ENCODE results near the gene AJM1. TPM values are rescaled to one million over a fixed set of nuclear protein-coding genes. Genes with fewer than 3 reads are reported as not detected.
A peak's percentile ranks its signal among the peaks of the same experiment; 100 is the strongest.

The AJM1 gene
- total RNA-seq, 1 experiment from 2014 or later = 3.6 TPM

DNA sequence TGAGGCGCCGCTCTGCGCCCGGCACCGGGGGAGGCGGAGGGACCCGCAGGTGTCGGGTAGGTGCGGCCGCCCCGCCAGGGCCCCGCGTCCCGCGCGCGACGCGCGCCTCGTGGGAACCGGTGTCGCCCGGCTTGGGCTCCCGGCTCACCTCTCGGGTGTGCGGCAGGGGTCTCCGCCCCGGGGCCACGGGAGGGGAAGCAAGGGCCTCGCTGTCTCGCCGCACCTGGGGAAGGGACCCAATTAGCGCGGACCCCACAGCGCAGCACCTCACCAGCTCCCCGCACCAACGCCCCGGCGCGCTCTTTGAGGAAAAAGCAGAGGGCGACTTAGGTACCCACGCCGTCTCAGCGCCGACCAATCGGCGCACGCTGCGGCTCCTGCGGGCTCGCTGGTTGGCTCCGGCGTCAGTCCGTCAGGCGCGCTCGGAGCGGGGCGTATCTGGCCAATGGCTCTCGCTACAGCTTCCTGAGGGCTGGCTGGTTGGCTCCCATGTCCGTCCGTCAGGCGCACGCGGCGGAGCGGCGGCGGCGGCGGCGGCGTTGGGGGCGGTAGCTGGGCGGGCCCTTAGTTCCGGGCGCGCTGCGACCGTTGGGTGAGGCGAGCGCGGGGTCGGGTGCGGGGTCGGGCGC is 43.8 kb downstream of the AJM1 start, which contains the start of gene TRAF2:
Gene TRAF2 (plus strand): TSS at position 567 of the 629 bp plus-strand sequence. CDS start 12,225 bp downstream, outside the sequence.
- H3K27me3 ChIP-seq (replicated peaks; ENCODE audit: control insufficient read depth, insufficient read depth, low read length) = no peaks in the 10 kb centered on the region
- H3K4me1 Mint-ChIP-seq (ENCODE audit: low read depth, unreplicated experiment) = no peaks in the 10 kb centered on the region
- H3K36me3 ChIP-seq (ENCODE audit: control insufficient read depth, insufficient read depth, low read length) = no peaks in the 10 kb centered on the region; the same call in none of the 2 replicates
- POLR2A ChIA-PET = interaction anchor here (0.6 to 1.3 kb wide), 6 partner anchors 39 to 303 kb away, joined by 3 to 6 read pairs (median 4); partner anchors contain the start of genes PAXX and SSNA1
- H3K4me3 Mint-ChIP-seq (ENCODE audit: unreplicated experiment) = peak within 1 kb of the TSS; percentile 94
- intact Hi-C loops (cut with micrococcal nuclease; ENCODE audit: unreplicated experiment) = no loop called here
- H3K9me3 Mint-ChIP-seq (ENCODE audit: unreplicated experiment) = no peaks in the 10 kb centered on the region
- TF ChIP-seq, protein P1, sequence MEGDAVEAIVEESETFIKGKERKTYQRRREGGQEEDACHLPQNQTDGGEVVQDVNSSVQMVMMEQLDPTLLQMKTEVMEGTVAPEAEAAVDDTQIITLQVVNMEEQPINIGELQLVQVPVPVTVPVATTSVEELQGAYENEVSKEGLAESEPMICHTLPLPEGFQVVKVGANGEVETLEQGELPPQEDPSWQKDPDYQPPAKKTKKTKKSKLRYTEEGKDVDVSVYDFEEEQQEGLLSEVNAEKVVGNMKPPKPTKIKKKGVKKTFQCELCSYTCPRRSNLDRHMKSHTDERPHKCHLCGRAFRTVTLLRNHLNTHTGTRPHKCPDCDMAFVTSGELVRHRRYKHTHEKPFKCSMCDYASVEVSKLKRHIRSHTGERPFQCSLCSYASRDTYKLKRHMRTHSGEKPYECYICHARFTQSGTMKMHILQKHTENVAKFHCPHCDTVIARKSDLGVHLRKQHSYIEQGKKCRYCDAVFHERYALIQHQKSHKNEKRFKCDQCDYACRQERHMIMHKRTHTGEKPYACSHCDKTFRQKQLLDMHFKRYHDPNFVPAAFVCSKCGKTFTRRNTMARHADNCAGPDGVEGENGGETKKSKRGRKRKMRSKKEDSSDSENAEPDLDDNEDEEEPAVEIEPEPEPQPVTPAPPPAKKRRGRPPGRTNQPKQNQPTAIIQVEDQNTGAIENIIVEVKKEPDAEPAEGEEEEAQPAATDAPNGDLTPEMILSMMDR (IDR thresholded peaks at IDR 0.05; ENCODE audit: insufficient read depth in 1 of 2, low read depth in 1 of 2, low read length in 1 of 2, severe bottlenecking in 1 of 2, unreplicated experiment in 1 of 2) = no peak
- H3K27me3 Mint-ChIP-seq (ENCODE audit: insufficient read depth, unreplicated experiment) = no peaks in the 10 kb centered on the region
- no TSS peak for BruUV-seq (replicated peaks)
- peak; percentile 99 for DNase-seq
- H3K9me3 ChIP-seq = no peaks in the 10 kb centered on the region
- peak within 1 kb of the TSS; percentile 90 for H3K27ac Mint-ChIP-seq (ENCODE audit: unreplicated experiment)
- peaks cover 9% of the 10 kb centered on the region for H3K36me3 Mint-ChIP-seq (ENCODE audit: insufficient read depth, unreplicated experiment)
- H3K4me3 ChIP-seq (ENCODE audit: low read depth, low read length) = peak within 1 kb of the TSS; percentile 95
- CTCF ChIA-PET = interaction anchor here (0.6 kb wide), 1 partner anchor 337 kb away, joined by 3 read pairs; no protein-coding TSS in a partner anchor
- peaks cover 27% of the 10 kb centered on the region for H3K4me1 ChIP-seq

DNA sequence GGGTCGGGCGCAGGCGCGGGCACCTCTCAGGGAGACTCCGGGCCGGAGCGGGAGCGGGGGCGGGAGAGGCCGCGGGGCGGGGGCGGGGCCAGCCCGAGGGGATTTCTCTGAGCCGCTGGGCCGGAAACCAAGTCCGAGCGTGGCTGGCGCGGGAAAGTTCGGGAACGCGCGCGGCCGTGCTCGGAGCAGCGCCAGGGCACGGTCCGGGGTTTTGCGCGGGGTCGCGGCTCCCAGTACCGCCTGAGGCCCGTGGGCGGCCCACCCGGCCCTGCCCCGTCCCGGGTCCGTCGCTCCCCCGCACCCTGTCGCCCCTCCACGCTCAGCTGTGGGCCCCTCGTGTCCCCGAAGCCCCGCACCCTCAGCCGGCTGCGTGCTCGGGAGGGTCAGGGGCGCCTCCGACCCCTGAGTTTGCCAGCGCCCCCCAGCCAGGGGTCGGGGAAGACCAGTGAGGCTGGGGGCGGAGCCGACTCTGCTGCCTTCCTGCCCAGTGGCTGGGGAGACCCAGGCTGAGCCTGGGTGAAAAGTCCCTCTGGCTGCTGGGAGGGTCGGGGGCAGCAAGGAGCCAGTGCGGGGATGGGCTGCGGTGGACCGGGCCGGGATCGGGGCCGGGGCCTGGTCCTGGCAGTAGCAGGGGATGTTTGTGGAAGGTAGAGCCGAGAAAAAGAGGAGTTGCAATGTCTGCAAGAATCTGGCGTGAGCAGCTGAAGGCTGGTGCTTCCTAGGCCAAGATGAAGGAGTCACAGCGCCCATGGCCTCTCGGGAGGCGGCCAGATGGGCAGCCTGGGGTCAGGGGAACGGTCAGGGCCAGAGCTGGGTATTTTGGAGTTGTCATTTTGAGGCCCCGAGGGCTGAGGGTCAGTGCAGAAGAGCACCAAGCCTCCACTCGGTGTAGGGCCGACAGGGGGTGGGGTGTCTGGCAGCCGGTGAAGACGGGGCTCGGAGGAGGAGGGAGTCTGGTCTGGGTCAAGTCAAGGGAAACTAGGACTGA is 44.6 kb downstream of the AJM1 start:
- Histone ChIP-seq H3K36me3 (ENCODE audit: control insufficient read depth, insufficient read depth, low read length) (no peaks in the 10 kb centered on the region; the same call in none of the 2 replicates), H3K27me3 (replicated peaks; ENCODE audit: control insufficient read depth, insufficient read depth, low read length) (no peaks in the 10 kb centered on the region), H3K4me3 (ENCODE audit: low read depth, low read length) (peak overlapping the region; percentile 95), H3K4me1 (peaks cover 21% of the 10 kb centered on the region), H3K9me3 (no peaks in the 10 kb centered on the region)
- H3K4me3 Mint-ChIP-seq (ENCODE audit: unreplicated experiment) = peak overlapping the region; percentile 94
- ChIA-PET CTCF (no interaction called here), POLR2A (interaction anchor here (0.6 to 1.3 kb wide), 5 partner anchors 39 to 302 kb away, joined by 3 to 6 read pairs (median 4); partner anchors contain the start of genes PAXX and SSNA1)
- TSS peak; percentile 31 for BruUV-seq (replicated peaks)
- no peaks in the 10 kb centered on the region for H3K27me3 Mint-ChIP-seq (ENCODE audit: insufficient read depth, unreplicated experiment)
- TF ChIP-seq, protein P1 (IDR thresholded peaks at IDR 0.05; ENCODE audit: insufficient read depth in 1 of 2, low read depth in 1 of 2, low read length in 1 of 2, severe bottlenecking in 1 of 2, unreplicated experiment in 1 of 2) = no peak
- peaks cover 17% of the 10 kb centered on the region for H3K36me3 Mint-ChIP-seq (ENCODE audit: insufficient read depth, unreplicated experiment)
- DNase-seq = peak in 1 of 2 experiments; percentile 59
- H3K4me1 Mint-ChIP-seq (ENCODE audit: low read depth, unreplicated experiment) = no peaks in the 10 kb centered on the region
- H3K27ac Mint-ChIP-seq (ENCODE audit: unreplicated experiment) = peak overlapping the region; percentile 90
- intact Hi-C loops (cut with micrococcal nuclease; ENCODE audit: unreplicated experiment) = no loop called here
- H3K9me3 Mint-ChIP-seq (ENCODE audit: unreplicated experiment) = no peaks in the 10 kb centered on the region

DNA sequence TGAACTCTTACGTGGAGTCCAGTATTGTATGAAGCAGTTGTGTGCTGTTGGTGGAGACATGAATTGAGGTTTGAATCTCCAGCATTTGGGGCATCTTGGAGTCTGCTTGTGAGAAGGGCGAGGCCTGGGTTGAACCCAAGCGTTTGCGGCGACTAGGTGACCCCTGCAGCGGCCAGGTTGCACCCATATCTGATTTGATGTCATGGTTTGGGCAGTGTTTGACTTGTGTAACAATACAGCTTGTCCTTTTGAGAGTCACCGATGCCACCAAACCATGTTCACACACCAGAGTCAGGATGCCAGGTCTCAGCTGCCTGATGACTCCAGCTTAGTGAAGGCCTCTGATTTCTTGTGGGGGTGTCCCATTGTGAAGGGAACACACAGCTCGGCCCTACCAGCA is 46.2 kb downstream of the AJM1 start:
- ChIA-PET POLR2A (no interaction called here), CTCF (interaction anchor here (0.6 kb wide), 1 partner anchor 182 kb away, joined by 5 read pairs; no protein-coding TSS in a partner anchor)
- no peaks in the 10 kb centered on the region for H3K27me3 Mint-ChIP-seq (ENCODE audit: insufficient read depth, unreplicated experiment)
- H3K36me3 ChIP-seq (ENCODE audit: control insufficient read depth, insufficient read depth, low read length) = no peaks in the 10 kb centered on the region; the same call in none of the 2 replicates
- intact Hi-C loops (cut with micrococcal nuclease; ENCODE audit: unreplicated experiment) = no loop called here
- H3K27me3 ChIP-seq (replicated peaks; ENCODE audit: control insufficient read depth, insufficient read depth, low read length) = no peaks in the 10 kb centered on the region
- H3K9me3 ChIP-seq = no peaks in the 10 kb centered on the region
- no peak for DNase-seq
- BruUV-seq (replicated peaks) = no TSS peak
- H3K4me1 ChIP-seq = peaks cover 12% of the 10 kb centered on the region
- H3K4me1 Mint-ChIP-seq (ENCODE audit: low read depth, unreplicated experiment) = no peaks in the 10 kb centered on the region
- no peaks in the 10 kb centered on the region for H3K9me3 Mint-ChIP-seq (ENCODE audit: unreplicated experiment)
- no peak overlapping the region for H3K27ac Mint-ChIP-seq (ENCODE audit: unreplicated experiment)
- no peak overlapping the region for H3K4me3 Mint-ChIP-seq (ENCODE audit: unreplicated experiment)
- no peak overlapping the region for H3K4me3 ChIP-seq (ENCODE audit: low read depth, low read length)
- TF ChIP-seq, protein P1 (IDR thresholded peaks at IDR 0.05; ENCODE audit: insufficient read depth in 1 of 2, low read depth in 1 of 2, low read length in 1 of 2, severe bottlenecking in 1 of 2, unreplicated experiment in 1 of 2) = no peak
- H3K36me3 Mint-ChIP-seq (ENCODE audit: insufficient read depth, unreplicated experiment) = peaks cover 22% of the 10 kb centered on the region
